NCI-H748 (cell line): ENCODE measurements around the gene SPARC.

ENCODE experiments used
- DNase-seq: peaks from one replicate; lab custom pipeline; 2025; ENCODE audit not compliant: unreplicated experiment; lab: John Stamatoyannopoulos, UW

Gene SPARC

GRCh38 chr5:151627650-151628049, 59.1 kb downstream of the SPARC start:
- no peak for DNase-seq

- DNase-seq, result no peak
These were observed 61.4 kb downstream of the SPARC start for GRCh38 chr5:151625285-151625684.

- DNase-seq, result no peak
These were observed 62.2 kb downstream of the SPARC start for GRCh38 chr5:151624476-151624875.

GRCh38 chr5:151622367-151623088, 64.2 kb downstream of the SPARC start:
- DNase-seq, result peak; percentile 90

GRCh38 chr5:151620461-151620840, 66.3 kb downstream of the SPARC start:
- DNase-seq, result no peak

GRCh38 chr5:151619812-151620460, 66.8 kb downstream of the SPARC start:
- no peak for DNase-seq

- DNase-seq, result no peak
These were observed 67.8 kb downstream of the SPARC start for GRCh38 chr5:151618907-151619306.

GRCh38 chr5:151617841-151618710, 68.6 kb downstream of the SPARC start:
- DNase-seq, result peak; percentile 10

GRCh38 chr5:151617383-151617840, 69.3 kb downstream of the SPARC start:
- no peak for DNase-seq

- DNase-seq, result no peak
These were observed 71.3 kb downstream of the SPARC start for GRCh38 chr5:151615431-151615830.

- peak; percentile 23 for DNase-seq
These were observed 72.2 kb downstream of the SPARC start for GRCh38 chr5:151614565-151614964.

- DNase-seq, result no peak
These were observed 73.9 kb downstream of the SPARC start for GRCh38 chr5:151612689-151613427.

- no peak for DNase-seq
These were observed 75.5 kb downstream of the SPARC start for GRCh38 chr5:151611127-151611775.
